ENCODE measurements around the gene UGT2B11.
"Not testable (repeated sequence)": the region's sequence is repeated elsewhere in the genome, so short reads cannot be mapped to it uniquely, and the experiment has no call there.

The UGT2B11 gene

GRCh38 chr4:69214716-69215115, at the start of gene UGT2B11:
Gene UGT2B11 (minus strand): TSS chr4:69214748. CDS start chr4:69214722, 26 bp downstream.
- DNase-seq = no peak

- not testable (repeated sequence) for DNase-seq
These were observed 38.7 kb upstream of the UGT2B11 start for GRCh38 chr4:69253147-69253772.

- not testable (repeated sequence) for DNase-seq
These were observed 36.3 kb upstream of the UGT2B11 start for GRCh38 chr4:69250884-69251283.

GRCh38 chr4:69242562-69243240, 28.2 kb upstream of the UGT2B11 start:
- DNase-seq = not testable (repeated sequence)

GRCh38 chr4:69241746-69242145, 27.2 kb upstream of the UGT2B11 start:
- not testable (repeated sequence) for DNase-seq

GRCh38 chr4:69240787-69241186, 26.2 kb upstream of the UGT2B11 start:
- not testable (repeated sequence) for DNase-seq

GRCh38 chr4:69239557-69240168, 25.1 kb upstream of the UGT2B11 start:
- DNase-seq = no peak

GRCh38 chr4:69239092-69239491, 24.5 kb upstream of the UGT2B11 start:
- no peak for DNase-seq

GRCh38 chr4:69224891-69225290, 10.3 kb upstream of the UGT2B11 start:
- DNase-seq = no peak

- not testable (repeated sequence) for DNase-seq
These were observed 8.7 kb upstream of the UGT2B11 start for GRCh38 chr4:69223277-69223676.

- DNase-seq = not testable (repeated sequence)
These were observed 3.9 kb upstream of the UGT2B11 start for GRCh38 chr4:69218491-69218890.

- DNase-seq = no peak
These were observed 3.6 kb downstream of the UGT2B11 start for GRCh38 chr4:69210911-69211310.

GRCh38 chr4:69198506-69198905, 16.0 kb downstream of the UGT2B11 start:
- not testable (repeated sequence) for DNase-seq

GRCh38 chr4:69196209-69196965, 18.2 kb downstream of the UGT2B11 start:
- no peak for DNase-seq

- no peak for DNase-seq
These were observed 20.4 kb downstream of the UGT2B11 start for GRCh38 chr4:69194166-69194565.

GRCh38 chr4:69191905-69192304, 22.6 kb downstream of the UGT2B11 start:
- not testable (repeated sequence) for DNase-seq

- not testable (repeated sequence) for DNase-seq
These were observed 23.9 kb downstream of the UGT2B11 start for GRCh38 chr4:69190621-69191020.

- not testable (repeated sequence) for DNase-seq
These were observed 32.9 kb downstream of the UGT2B11 start for GRCh38 chr4:69181519-69182169.

GRCh38 chr4:69179817-69180216, 34.7 kb downstream of the UGT2B11 start:
- DNase-seq = not testable (repeated sequence)

GRCh38 chr4:69178751-69179205, 35.8 kb downstream of the UGT2B11 start:
- DNase-seq = not testable (repeated sequence)

GRCh38 chr4:69170233-69171134, 44.1 kb downstream of the UGT2B11 start:
- DNase-seq = not testable (repeated sequence)
